ENCODE measurements around the gene ENPP6.
"Not testable (repeated sequence)": the region's sequence is repeated elsewhere in the genome, so short reads cannot be mapped to it uniquely, and the experiment has no call there.

ENPP6 gene

DNA sequence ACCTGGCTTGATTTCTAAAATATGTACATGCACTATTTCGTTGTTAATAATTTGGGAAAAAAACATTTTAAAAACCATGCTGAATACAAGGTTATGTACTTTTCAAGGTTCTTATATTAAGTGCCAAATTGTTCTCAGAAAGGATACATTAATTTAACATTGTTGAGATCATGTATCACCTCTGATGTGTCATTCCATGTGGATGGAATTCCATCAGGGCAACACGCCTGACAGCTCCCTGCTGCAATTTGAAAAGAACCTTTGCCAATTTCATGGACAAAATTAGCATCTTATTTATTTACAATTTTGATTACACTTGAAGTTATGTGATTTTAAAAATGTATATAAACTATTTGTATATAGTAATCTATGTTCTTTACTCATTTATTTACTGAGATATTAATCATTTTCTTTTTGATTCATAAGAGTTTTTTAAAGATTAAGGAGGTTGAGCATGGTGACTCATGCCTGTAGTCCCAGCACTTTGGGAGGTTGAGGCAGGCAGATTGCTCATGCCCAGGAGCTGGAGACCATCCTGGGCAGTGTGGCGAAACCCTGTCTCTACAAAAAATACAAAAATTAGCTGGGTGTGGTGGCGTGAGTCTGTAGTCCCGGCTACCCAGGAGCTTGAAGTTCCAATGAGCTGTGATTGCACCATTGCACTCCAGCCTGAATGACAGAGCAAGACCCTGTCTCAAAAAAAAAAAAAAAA, 142.8 kb downstream of the ENPP6 start:
- no peaks in the 10 kb centered on the region for H3K4me1 ChIP-seq (ENCODE audit: control insufficient read depth, insufficient read depth, low read length)
- no peak overlapping the region for H3K27ac ChIP-seq (ENCODE audit: low read depth, low read length)
- no peaks in the 10 kb centered on the region for H3K36me3 ChIP-seq (ENCODE audit: control insufficient read depth, insufficient read depth, low read length)
- no peak overlapping the region for H3K4me3 ChIP-seq (ENCODE audit: low read length)
- no peaks in the 10 kb centered on the region for H3K27me3 ChIP-seq (ENCODE audit: control insufficient read depth, insufficient read depth, low read length)
- H3K9ac ChIP-seq (ENCODE audit: low read length): no peak overlapping the region

- H3K4me1 ChIP-seq (ENCODE audit: control insufficient read depth, insufficient read depth, low read length): no peaks in the 10 kb centered on the region
These were observed 149.6 kb downstream of the ENPP6 start for GRCh38 chr4:184067931-184068554.

GRCh38 chr4:184066584-184067300, 150.9 kb downstream of the ENPP6 start:
- H3K36me3 ChIP-seq (ENCODE audit: control insufficient read depth, insufficient read depth, low read length): no peaks in the 10 kb centered on the region
- no peak overlapping the region for H3K4me3 ChIP-seq (ENCODE audit: low read length)
- no peaks in the 10 kb centered on the region for H3K4me1 ChIP-seq (ENCODE audit: control insufficient read depth, insufficient read depth, low read length)
- no peaks in the 10 kb centered on the region for H3K27me3 ChIP-seq (ENCODE audit: control insufficient read depth, insufficient read depth, low read length)
- no peak overlapping the region for H3K27ac ChIP-seq (ENCODE audit: low read depth, low read length)
- H3K9ac ChIP-seq (ENCODE audit: low read length): no peak overlapping the region

More at GRCh38 chr4:184067931-184068554, 149.6 kb downstream of the ENPP6 start:
- H3K9ac ChIP-seq (ENCODE audit: low read length): no peak overlapping the region
- no peak overlapping the region for H3K27ac ChIP-seq (ENCODE audit: low read depth, low read length)
- no peaks in the 10 kb centered on the region for H3K36me3 ChIP-seq (ENCODE audit: control insufficient read depth, insufficient read depth, low read length)
- H3K27me3 ChIP-seq (ENCODE audit: control insufficient read depth, insufficient read depth, low read length): no peaks in the 10 kb centered on the region
- H3K4me3 ChIP-seq (ENCODE audit: low read length): no peak overlapping the region

GRCh38 chr4:184064877-184065276, 152.8 kb downstream of the ENPP6 start:
- Histone ChIP-seq H3K4me3 (ENCODE audit: low read length) (no peak overlapping the region), H3K36me3 (ENCODE audit: control insufficient read depth, insufficient read depth, low read length) (no peaks in the 10 kb centered on the region), H3K27me3 (ENCODE audit: control insufficient read depth, insufficient read depth, low read length) (no peaks in the 10 kb centered on the region), H3K9ac (ENCODE audit: low read length) (no peak overlapping the region), H3K4me1 (ENCODE audit: control insufficient read depth, insufficient read depth, low read length) (no peaks in the 10 kb centered on the region), H3K27ac (ENCODE audit: low read depth, low read length) (no peak overlapping the region)

- no peak overlapping the region for H3K4me3 ChIP-seq (ENCODE audit: low read length)
- H3K27ac ChIP-seq (ENCODE audit: low read depth, low read length): no peak overlapping the region
- no peak overlapping the region for H3K9ac ChIP-seq (ENCODE audit: low read length)
- H3K36me3 ChIP-seq (ENCODE audit: control insufficient read depth, insufficient read depth, low read length): no peaks in the 10 kb centered on the region
- no peaks in the 10 kb centered on the region for H3K4me1 ChIP-seq (ENCODE audit: control insufficient read depth, insufficient read depth, low read length)
- no peaks in the 10 kb centered on the region for H3K27me3 ChIP-seq (ENCODE audit: control insufficient read depth, insufficient read depth, low read length)
These were observed 154.9 kb downstream of the ENPP6 start for GRCh38 chr4:184062769-184063168.

DNA sequence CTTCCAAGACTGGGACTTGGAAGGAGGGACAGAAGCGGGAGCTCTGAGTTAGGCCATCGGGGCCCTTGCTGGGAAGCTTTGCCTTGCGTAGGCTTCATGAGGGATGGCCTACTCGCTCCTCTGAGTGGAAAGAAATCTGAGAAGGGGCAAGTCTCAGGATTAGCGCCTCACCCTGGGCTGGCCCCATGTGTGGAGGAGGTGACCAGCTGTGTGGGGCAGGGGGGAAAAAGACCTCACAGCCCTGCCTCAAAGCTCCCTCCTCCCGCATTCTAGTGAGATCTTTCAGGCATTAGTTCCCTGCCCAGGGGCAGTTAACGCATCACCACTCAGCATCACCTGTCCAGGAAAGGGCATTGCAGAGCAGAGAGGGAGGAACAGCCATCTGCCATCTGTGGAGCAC, 156.1 kb downstream of the ENPP6 start:
- no peaks in the 10 kb centered on the region for H3K4me1 ChIP-seq (ENCODE audit: control insufficient read depth, insufficient read depth, low read length)
- H3K27ac ChIP-seq (ENCODE audit: low read depth, low read length): no peak overlapping the region
- no peaks in the 10 kb centered on the region for H3K27me3 ChIP-seq (ENCODE audit: control insufficient read depth, insufficient read depth, low read length)
- H3K4me3 ChIP-seq (ENCODE audit: low read length): no peak overlapping the region
- H3K36me3 ChIP-seq (ENCODE audit: control insufficient read depth, insufficient read depth, low read length): no peaks in the 10 kb centered on the region
- no peak overlapping the region for H3K9ac ChIP-seq (ENCODE audit: low read length)

DNA sequence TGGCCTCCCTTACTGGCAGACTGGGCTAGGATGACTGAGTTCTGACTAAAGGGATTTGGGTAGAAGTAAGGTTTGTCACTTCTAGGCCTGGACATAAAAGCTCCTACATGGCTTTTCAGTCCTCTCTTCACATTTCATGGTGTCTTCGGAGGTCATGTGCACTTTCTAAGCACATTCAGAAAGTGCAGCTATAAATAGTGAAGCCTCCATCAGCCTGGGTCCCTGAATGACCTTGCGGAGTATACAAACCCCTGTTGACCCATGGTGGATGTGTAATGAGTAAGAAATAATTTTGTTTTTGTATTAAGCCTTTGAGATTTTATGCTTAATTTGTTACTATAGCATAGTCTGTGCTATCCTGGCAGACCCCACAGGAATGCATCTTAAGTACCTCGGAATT, 158.6 kb downstream of the ENPP6 start:
- H3K27me3 ChIP-seq (ENCODE audit: control insufficient read depth, insufficient read depth, low read length): no peaks in the 10 kb centered on the region
- H3K27ac ChIP-seq (ENCODE audit: low read depth, low read length): no peak overlapping the region
- no peak overlapping the region for H3K9ac ChIP-seq (ENCODE audit: low read length)

GRCh38 chr4:184058026-184058425, 159.6 kb downstream of the ENPP6 start:
- H3K4me1 ChIP-seq (ENCODE audit: control insufficient read depth, insufficient read depth, low read length): no peaks in the 10 kb centered on the region
- H3K27me3 ChIP-seq (ENCODE audit: control insufficient read depth, insufficient read depth, low read length): no peaks in the 10 kb centered on the region
- H3K36me3 ChIP-seq (ENCODE audit: control insufficient read depth, insufficient read depth, low read length): no peaks in the 10 kb centered on the region
- H3K9ac ChIP-seq (ENCODE audit: low read length): no peak overlapping the region
- H3K27ac ChIP-seq (ENCODE audit: low read depth, low read length): no peak overlapping the region
- H3K4me3 ChIP-seq (ENCODE audit: low read length): no peak overlapping the region

More for the DNA sequence above, 158.6 kb downstream of the ENPP6 start:
- H3K36me3 ChIP-seq (ENCODE audit: control insufficient read depth, insufficient read depth, low read length): no peaks in the 10 kb centered on the region
- H3K4me1 ChIP-seq (ENCODE audit: control insufficient read depth, insufficient read depth, low read length): no peaks in the 10 kb centered on the region
- no peak overlapping the region for H3K4me3 ChIP-seq (ENCODE audit: low read length)

GRCh38 chr4:184056877-184057276, 160.8 kb downstream of the ENPP6 start:
- Histone ChIP-seq H3K36me3 (ENCODE audit: control insufficient read depth, insufficient read depth, low read length) (no peaks in the 10 kb centered on the region), H3K27ac (ENCODE audit: low read depth, low read length) (no peak overlapping the region), H3K9ac (ENCODE audit: low read length) (no peak overlapping the region), H3K4me3 (ENCODE audit: low read length) (no peak overlapping the region), H3K4me1 (ENCODE audit: control insufficient read depth, insufficient read depth, low read length) (no peaks in the 10 kb centered on the region), H3K27me3 (ENCODE audit: control insufficient read depth, insufficient read depth, low read length) (no peaks in the 10 kb centered on the region)

GRCh38 chr4:184053434-184053833, 164.2 kb downstream of the ENPP6 start:
- Histone ChIP-seq H3K27me3 (ENCODE audit: control insufficient read depth, insufficient read depth, low read length) (no peaks in the 10 kb centered on the region), H3K36me3 (ENCODE audit: control insufficient read depth, insufficient read depth, low read length) (no peaks in the 10 kb centered on the region), H3K27ac (ENCODE audit: low read depth, low read length) (no peak overlapping the region), H3K9ac (ENCODE audit: low read length) (no peak overlapping the region), H3K4me3 (ENCODE audit: low read length) (no peak overlapping the region), H3K4me1 (ENCODE audit: control insufficient read depth, insufficient read depth, low read length) (no peaks in the 10 kb centered on the region)

- Histone ChIP-seq H3K4me1 (ENCODE audit: control insufficient read depth, insufficient read depth, low read length) (no peaks in the 10 kb centered on the region), H3K4me3 (ENCODE audit: low read length) (no peak overlapping the region), H3K27me3 (ENCODE audit: control insufficient read depth, insufficient read depth, low read length) (no peaks in the 10 kb centered on the region), H3K9ac (ENCODE audit: low read length) (no peak overlapping the region), H3K27ac (ENCODE audit: low read depth, low read length) (no peak overlapping the region), H3K36me3 (ENCODE audit: control insufficient read depth, insufficient read depth, low read length) (no peaks in the 10 kb centered on the region)
These were observed 165.1 kb downstream of the ENPP6 start for GRCh38 chr4:184052616-184053015.

- not testable (repeated sequence) for H3K27me3 ChIP-seq (ENCODE audit: control insufficient read depth, insufficient read depth, low read length)
These were observed 166.4 kb downstream of the ENPP6 start for GRCh38 chr4:184051262-184051661.

More at GRCh38 chr4:184051262-184051661, 166.4 kb downstream of the ENPP6 start:
- H3K27ac ChIP-seq (ENCODE audit: low read depth, low read length); H3K4me3 ChIP-seq (ENCODE audit: low read length); H3K36me3 ChIP-seq (ENCODE audit: control insufficient read depth, insufficient read depth, low read length); H3K9ac ChIP-seq (ENCODE audit: low read length); H3K4me1 ChIP-seq (ENCODE audit: control insufficient read depth, insufficient read depth, low read length): not testable (repeated sequence)

Measured in rectal smooth muscle tissue (tissue), 1 donor.